GM23338 (cell line): ENCODE data around the gene ADGRD1. TPM values are rescaled to one million over a fixed set of nuclear protein-coding genes. Genes with fewer than 3 reads are reported as not detected.

Experiments
- ATAC-seq: fragments of 200-7000 bp; cut with Tn5 transposase; 3 replicates; pipeline ENCODE4 v1.9.1; 2020
- DNase-seq: peaks from one replicate; pipeline ENCODE4 v3.0.0-alpha.2; 2015; ENCODE audit warnings: low spot score
- H2AFZ ChIP-seq: fragments of 200-600 bp; sonication (generic); 2 replicates; pipeline ENCODE4 v1.8.0; 2016; ENCODE audit warnings: antibody characterized with exemption, mild to moderate bottlenecking, moderate library complexity
- H3F3A ChIP-seq: fragments of 200-600 bp; sonication (generic); replicated peaks from 2 replicates; pipeline ENCODE4 v1.8.0; 2017; ENCODE audit warnings: antibody characterized with exemption, mixed run types, low read depth
- H3K27ac ChIP-seq: fragments of 200-600 bp; sonication (generic); 2 replicates; pipeline ENCODE4 v1.6.1; 2016; ENCODE audit warnings: low read depth
- H3K27me3 ChIP-seq: fragments of 200-600 bp; sonication (generic); 2 replicates; pipeline ENCODE4 v1.8.0; 2016; ENCODE audit warnings: mild to moderate bottlenecking, mixed run types, moderate library complexity; ENCODE audit not compliant: insufficient read depth
- H3K36me3 ChIP-seq: fragments of 200-600 bp; sonication (generic); 2 replicates; pipeline ENCODE4 v1.8.0; 2016; ENCODE audit warnings: mild to moderate bottlenecking; ENCODE audit not compliant: insufficient read depth
- H3K4me1 ChIP-seq: fragments of 200-600 bp; sonication (generic); 2 replicates; pipeline ENCODE4 v1.8.0; 2016; ENCODE audit warnings: mild to moderate bottlenecking, moderate library complexity; ENCODE audit not compliant: insufficient read depth
- H3K4me2 ChIP-seq: fragments of 200-600 bp; sonication (generic); 2 replicates; pipeline ENCODE4 v1.7.1; 2017; ENCODE audit warnings: mixed run types
- H3K4me3 ChIP-seq: fragments of 200-600 bp; sonication (generic); 2 replicates; pipeline ENCODE4 v1.6.1; 2016; ENCODE audit warnings: mixed run types
- H3K79me2 ChIP-seq: fragments of 200-600 bp; sonication (generic); replicated peaks from 2 replicates; pipeline ENCODE4 v1.8.0; 2017; ENCODE audit warnings: mild to moderate bottlenecking; ENCODE audit not compliant: insufficient read depth
- H3K9me2 ChIP-seq: fragments of 200-600 bp; sonication (generic); 2 replicates; pipeline ENCODE4 v1.8.0; 2017; ENCODE audit not compliant: insufficient read depth
- H4K20me1 ChIP-seq: fragments of 200-600 bp; sonication (generic); replicated peaks from 2 replicates; pipeline ENCODE4 v1.8.0; 2017; ENCODE audit warnings: mild to moderate bottlenecking; ENCODE audit not compliant: insufficient read depth
- H3K27ac Mint-ChIP-seq: 2 replicates; pipeline ENCODE4 v1.8.0; 2020; ENCODE audit warnings: inconsistent platforms, mild to moderate bottlenecking, moderate library complexity, mixed read lengths
- H3K27me3 Mint-ChIP-seq: 3 replicates; pipeline ENCODE4 v1.8.0; 2022; ENCODE audit warnings: low read depth, mild to moderate bottlenecking, moderate library complexity, mixed read lengths, inconsistent platforms; ENCODE audit not compliant: insufficient read depth, poor library complexity
- H3K36me3 Mint-ChIP-seq: 3 replicates; pipeline ENCODE4 v1.8.0; 2021; ENCODE audit warnings: low read depth, mild to moderate bottlenecking, inconsistent platforms, moderate library complexity, mixed read lengths
- H3K4me1 Mint-ChIP-seq: 3 replicates; pipeline ENCODE4 v1.8.0; 2020; ENCODE audit warnings: mild to moderate bottlenecking, inconsistent platforms, mixed read lengths
- H3K4me3 Mint-ChIP-seq: 3 replicates; pipeline ENCODE4 v1.8.0; 2021; ENCODE audit warnings: moderate library complexity, mild to moderate bottlenecking, inconsistent platforms, mixed read lengths
- H3K9me3 Mint-ChIP-seq: 3 replicates; pipeline ENCODE4 v1.8.0; 2020; ENCODE audit warnings: moderate library complexity, mild to moderate bottlenecking, inconsistent platforms, mixed read lengths
- CREB1 ChIP-seq: fragments of 250-450 bp; sonication (Bioruptor Pico); IDR thresholded peaks from 2 replicates; pipeline ENCODE4 v1.5.0; 2020; ENCODE audit warnings: low read depth, mild to moderate bottlenecking, moderate library complexity
- CTCF ChIP-seq, 2 experiments: fragments of 200-600 bp in 1 of 2; sonication (generic) in 1 of 2; conservative IDR thresholded peaks; 2 replicates each; pipeline versions ENCODE4 v1.5.1 to v1.6.1; 2016 to 2017; ENCODE audit warnings: antibody characterized with exemption in 2 of 2, low read depth in 2 of 2, mild to moderate bottlenecking in 2 of 2, moderate library complexity in 1 of 2
- ETS1 ChIP-seq: IDR thresholded peaks from 2 replicates; pipeline ENCODE4 v1.6.1; 2016; ENCODE audit warnings: antibody characterized with exemption
- EZH2phosphoT487 ChIP-seq: fragments of 200-600 bp; sonication (generic); IDR thresholded peaks from one replicate; pipeline ENCODE4 v1.8.1; 2018; ENCODE audit warnings: antibody characterized with exemption; ENCODE audit not compliant: unreplicated experiment
- JUNB ChIP-seq: IDR thresholded peaks from one replicate; pipeline ENCODE4 v1.6.1; 2016; ENCODE audit warnings: antibody characterized with exemption; ENCODE audit not compliant: unreplicated experiment
- NANOG ChIP-seq: IDR thresholded peaks from 2 replicates; pipeline ENCODE4 v1.6.1; 2016; ENCODE audit warnings: antibody characterized with exemption, borderline replicate concordance
- POLR2AphosphoS5 ChIP-seq: IDR thresholded peaks from 2 replicates; pipeline ENCODE4 v1.6.1; 2016; ENCODE audit warnings: antibody characterized with exemption, low read depth
- REST ChIP-seq: IDR thresholded peaks from one replicate; pipeline ENCODE4 v1.6.1; 2018; ENCODE audit warnings: antibody characterized with exemption; ENCODE audit not compliant: unreplicated experiment
- STAT1 ChIP-seq: IDR thresholded peaks from one replicate; pipeline ENCODE4 v1.6.1; 2016; ENCODE audit warnings: antibody characterized with exemption; ENCODE audit not compliant: unreplicated experiment
- ZNF114 ChIP-seq: fragments of 250-450 bp; sonication (Bioruptor Pico); IDR thresholded peaks from 2 replicates; pipeline ENCODE4 v1.5.0; 2020; ENCODE audit warnings: mild to moderate bottlenecking, moderate library complexity
- ZNF331 ChIP-seq: fragments of 250-450 bp; sonication (Bioruptor Pico); IDR thresholded peaks from 2 replicates; pipeline ENCODE4 v1.5.0; 2020; ENCODE audit warnings: low read depth, mild to moderate bottlenecking, moderate library complexity
- ZNF462 ChIP-seq: fragments of 250-450 bp; sonication (Bioruptor Pico); IDR thresholded peaks from 2 replicates; pipeline ENCODE4 v1.5.0; 2020; ENCODE audit warnings: mild to moderate bottlenecking, moderate library complexity
- polyA plus RNA-seq: library from polyadenylated mRNA; unstranded; fragments of >200 nt; fragmentation: Nextera tagmentation; extraction: Ambion mirVana; gene quantifications from 2 replicates; pipeline ENCODE4 v1.2.1, GENCODE V29; 2016
- total RNA-seq: library from RNA; depleted of rRNA; stranded (reverse); fragments of >200 nt; shearing (Covaris generic); gene quantifications from 2 replicates; pipeline ENCODE4 v1.2.3, GENCODE V29; 2014

ADGRD1 gene
- total and polyA plus RNA-seq, 2 experiments from 2014 or later: 1.4 TPM; not detected in 1

- no peak for TF ChIP-seq NANOG
Measured at GRCh38 chr12:131007740-131008117, 54.0 kb downstream of the ADGRD1 start (continued).

- H3K27ac Mint-ChIP-seq: no peak overlapping the region
- Histone ChIP-seq H3K9me2 (no peaks in the 10 kb centered on the region), H4K20me1 (no peaks in the 10 kb centered on the region), H3K4me1 (no peaks in the 10 kb centered on the region), H3K36me3 (no peaks in the 10 kb centered on the region), H3F3A (no peaks in the 10 kb centered on the region), H3K79me2 (no peaks in the 10 kb centered on the region), H3K4me3 (no peak overlapping the region), H3K4me2 (no peak overlapping the region), H3K27me3 (no peaks in the 10 kb centered on the region), H3K27ac (no peak overlapping the region), H2AFZ (no peak overlapping the region)
- DNase-seq (no peak), ATAC-seq (no peak)
- H3K27me3 Mint-ChIP-seq: peaks cover 12% of the 10 kb centered on the region
- no peaks in the 10 kb centered on the region for H3K4me1 Mint-ChIP-seq
- H3K4me3 Mint-ChIP-seq: no peak overlapping the region
- H3K36me3 Mint-ChIP-seq: no peaks in the 10 kb centered on the region
- no peaks in the 10 kb centered on the region for H3K9me3 Mint-ChIP-seq
- TF ChIP-seq NANOG (no peak), ZNF462 (no peak), EZH2phosphoT487 (no peak), STAT1 (no peak), POLR2AphosphoS5 (no peak), REST (no peak), ZNF114 (CRISPR knock-in tag) (no peak), ZNF331 (no peak), JUNB (no peak), CREB1 (no peak), CTCF (conservative IDR thresholded peaks at IDR 0.05; ENCODE audit: low read depth in 2 of 2) (no peak), ETS1 (no peak)
Measured at GRCh38 chr12:131008131-131008912, 54.6 kb downstream of the ADGRD1 start.
